ENCODE results near the gene IGSF3. TPM values are rescaled to one million over a fixed set of nuclear protein-coding genes. Genes with fewer than 3 reads are reported as not detected.
"Not testable (repeated sequence)": the region's sequence is repeated elsewhere in the genome, so short reads cannot be mapped to it uniquely, and the experiment has no call there.

The IGSF3 gene
- total RNA-seq, 1 donor from 2014 or later: 17.5 TPM

GRCh38 chr1:116668277-116668676, 744 bp upstream of the IGSF3 start:
- DNase-seq (no peak), ATAC-seq (ENCODE audit: poor library complexity) (no peak)
- intact Hi-C loops (cut with DNase I): no loop called here

GRCh38 chr1:116667078-116667574, 407 bp downstream of the IGSF3 start:
- DNase-seq (no peak), ATAC-seq (ENCODE audit: poor library complexity) (peak; percentile 3)
- intact Hi-C loops (cut with DNase I): no loop called here

- ATAC-seq (ENCODE audit: poor library complexity): no peak
- intact Hi-C loops (cut with DNase I): no loop called here
- DNase-seq: no peak
Measured at GRCh38 chr1:116666187-116667077, 1.1 kb downstream of the IGSF3 start.

GRCh38 chr1:116664978-116665371, 2.6 kb downstream of the IGSF3 start:
- intact Hi-C loops (cut with DNase I): no loop called here
- no peak for ATAC-seq (ENCODE audit: poor library complexity)

GRCh38 chr1:116664366-116664977, 3.1 kb downstream of the IGSF3 start:
- ATAC-seq (ENCODE audit: poor library complexity): no peak
- DNase-seq: no peak
- intact Hi-C loops (cut with DNase I): no loop called here

More at GRCh38 chr1:116664978-116665371, 2.6 kb downstream of the IGSF3 start:
- DNase-seq: no peak

- ATAC-seq (ENCODE audit: poor library complexity): no peak
- intact Hi-C loops (cut with DNase I): no loop called here
- DNase-seq: no peak
Measured at GRCh38 chr1:116663821-116664220, 3.7 kb downstream of the IGSF3 start.

GRCh38 chr1:116661633-116662032, 5.9 kb downstream of the IGSF3 start:
- intact Hi-C loops (cut with DNase I): no loop called here
- no peak for DNase-seq
- no peak for ATAC-seq (ENCODE audit: poor library complexity)

GRCh38 chr1:116658645-116659044, 8.9 kb downstream of the IGSF3 start:
- ATAC-seq (ENCODE audit: poor library complexity); intact Hi-C loops (cut with DNase I); DNase-seq: not testable (repeated sequence)

- DNase-seq; intact Hi-C loops (cut with DNase I); ATAC-seq (ENCODE audit: poor library complexity): not testable (repeated sequence)
Measured at GRCh38 chr1:116657836-116658235, 9.7 kb downstream of the IGSF3 start.

GRCh38 chr1:116654351-116654750, 13.2 kb downstream of the IGSF3 start:
- no peak for DNase-seq
- intact Hi-C loops (cut with DNase I): no loop called here
- ATAC-seq (ENCODE audit: poor library complexity): no peak

GRCh38 chr1:116652598-116652997, 14.9 kb downstream of the IGSF3 start:
- intact Hi-C loops (cut with DNase I); ATAC-seq (ENCODE audit: poor library complexity): not testable (repeated sequence)

GRCh38 chr1:116650781-116651180, 16.8 kb downstream of the IGSF3 start:
- ATAC-seq (ENCODE audit: poor library complexity); intact Hi-C loops (cut with DNase I): not testable (repeated sequence)
- DNase-seq: peak; percentile 55

More at GRCh38 chr1:116652598-116652997, 14.9 kb downstream of the IGSF3 start:
- not testable (repeated sequence) for DNase-seq

GRCh38 chr1:116649041-116649440, 18.5 kb downstream of the IGSF3 start:
- ATAC-seq (ENCODE audit: poor library complexity); DNase-seq; intact Hi-C loops (cut with DNase I): not testable (repeated sequence)

GRCh38 chr1:116648325-116648724, 19.2 kb downstream of the IGSF3 start:
- intact Hi-C loops (cut with DNase I); DNase-seq; ATAC-seq (ENCODE audit: poor library complexity): not testable (repeated sequence)

GRCh38 chr1:116647186-116647585, 20.3 kb downstream of the IGSF3 start:
- intact Hi-C loops (cut with DNase I); ATAC-seq (ENCODE audit: poor library complexity); DNase-seq: not testable (repeated sequence)

GRCh38 chr1:116646673-116647170, 20.8 kb downstream of the IGSF3 start:
- DNase-seq; intact Hi-C loops (cut with DNase I); ATAC-seq (ENCODE audit: poor library complexity): not testable (repeated sequence)

GRCh38 chr1:116645802-116646672, 21.5 kb downstream of the IGSF3 start:
- DNase-seq: peak; percentile 49

GRCh38 chr1:116644993-116645392, 22.5 kb downstream of the IGSF3 start:
- DNase-seq; ATAC-seq (ENCODE audit: poor library complexity); intact Hi-C loops (cut with DNase I): not testable (repeated sequence)

More at GRCh38 chr1:116645802-116646672, 21.5 kb downstream of the IGSF3 start:
- ATAC-seq (ENCODE audit: poor library complexity); intact Hi-C loops (cut with DNase I): not testable (repeated sequence)

Data from Right ventricle myocardium superior (tissue), 1 donor.